ENCODE data around the gene TP53TG5.
A peak's percentile ranks its signal among the peaks of the same experiment; 100 is the strongest.

Gene TP53TG5

GRCh38 chr20:45420125-45420524, 42.0 kb upstream of the TP53TG5 start:
- peaks cover 69% of the 10 kb centered on the region for H3K36me3 ChIP-seq
- TF ChIP-seq CTCF (IDR thresholded peaks at IDR 0.05): no peak
- peaks cover 14 to 16% of the 10 kb centered on the region in 2 experiments for H3K4me1 ChIP-seq (ENCODE audit: control insufficient read depth in 1 of 2, insufficient read depth in 1 of 2, low read depth in 1 of 2, low read length in 1 of 2)
- H3K9me3 ChIP-seq: no peaks in the 10 kb centered on the region
- H3K27me3 ChIP-seq: no peaks in the 10 kb centered on the region
- H3K27ac ChIP-seq: no peak overlapping the region
- no peak overlapping the region for H3K4me3 ChIP-seq (ENCODE audit: low read depth in 1 of 2, low read length in 1 of 2)

GRCh38 chr20:45419188-45420091, 41.3 kb upstream of the TP53TG5 start:
- no peak for TF ChIP-seq CTCF (IDR thresholded peaks at IDR 0.05)
- no peak overlapping the region for H3K27ac ChIP-seq

GRCh38 chr20:45416917-45417316, 38.8 kb upstream of the TP53TG5 start:
- Histone ChIP-seq H3K9me3 (no peaks in the 10 kb centered on the region), H3K36me3 (peaks cover 38% of the 10 kb centered on the region), H3K4me1 (ENCODE audit: control insufficient read depth in 1 of 2, insufficient read depth in 1 of 2, low read depth in 1 of 2, low read length in 1 of 2) (peaks cover 14 to 16% of the 10 kb centered on the region in 2 experiments), H3K27me3 (peaks cover 27% of the 10 kb centered on the region), H3K4me3 (ENCODE audit: low read depth in 1 of 2, low read length in 1 of 2) (peak overlapping the region in 1 of 2 experiments; percentile 73), H3K27ac (peak overlapping the region; percentile 81)
- TF ChIP-seq CTCF (IDR thresholded peaks at IDR 0.05): no peak

More at GRCh38 chr20:45419188-45420091, 41.3 kb upstream of the TP53TG5 start:
- H3K4me1 ChIP-seq (ENCODE audit: control insufficient read depth in 1 of 2, insufficient read depth in 1 of 2, low read depth in 1 of 2, low read length in 1 of 2): peaks cover 14 to 16% of the 10 kb centered on the region in 2 experiments
- H3K36me3 ChIP-seq: peaks cover 62% of the 10 kb centered on the region
- no peaks in the 10 kb centered on the region for H3K9me3 ChIP-seq
- H3K4me3 ChIP-seq (ENCODE audit: low read depth in 1 of 2, low read length in 1 of 2): no peak overlapping the region
- peaks cover 5% of the 10 kb centered on the region for H3K27me3 ChIP-seq

GRCh38 chr20:45415822-45416637, 37.9 kb upstream of the TP53TG5 start, which contains the start of gene PIGT:
PIGT (plus strand) TSS chr20:45416141; CDS start chr20:45416157, 16 bp downstream.
- TF ChIP-seq CTCF (IDR thresholded peaks at IDR 0.05): peak; percentile 57

GRCh38 chr20:45413479-45413878, 35.4 kb upstream of the TP53TG5 start:
- TF ChIP-seq CTCF (IDR thresholded peaks at IDR 0.05): no peak
- no peak overlapping the region for H3K4me3 ChIP-seq (ENCODE audit: low read depth in 1 of 2, low read length in 1 of 2)
- peaks cover 14 to 16% of the 10 kb centered on the region in 2 experiments for H3K4me1 ChIP-seq (ENCODE audit: control insufficient read depth in 1 of 2, insufficient read depth in 1 of 2, low read depth in 1 of 2, low read length in 1 of 2)
- H3K27me3 ChIP-seq: peaks cover 46% of the 10 kb centered on the region
- H3K36me3 ChIP-seq: peaks cover 3% of the 10 kb centered on the region
- H3K9me3 ChIP-seq: no peaks in the 10 kb centered on the region
- H3K27ac ChIP-seq: no peak overlapping the region

More at GRCh38 chr20:45415822-45416637, 37.9 kb upstream of the TP53TG5 start, which contains the start of gene PIGT:
- peak within 1 kb of the TSS; percentile 73 to 82 for H3K4me3 ChIP-seq (ENCODE audit: low read depth in 1 of 2, low read length in 1 of 2)
- no peaks in the 10 kb centered on the region for H3K9me3 ChIP-seq
- H3K27ac ChIP-seq: peak within 1 kb of the TSS; percentile 81
- H3K36me3 ChIP-seq: peaks cover 29% of the 10 kb centered on the region
- peaks cover 14 to 16% of the 10 kb centered on the region in 2 experiments for H3K4me1 ChIP-seq (ENCODE audit: control insufficient read depth in 1 of 2, insufficient read depth in 1 of 2, low read depth in 1 of 2, low read length in 1 of 2)
- peaks cover 27% of the 10 kb centered on the region for H3K27me3 ChIP-seq
